Measurements from ENCODE around the gene PRDM16.

DNA sequence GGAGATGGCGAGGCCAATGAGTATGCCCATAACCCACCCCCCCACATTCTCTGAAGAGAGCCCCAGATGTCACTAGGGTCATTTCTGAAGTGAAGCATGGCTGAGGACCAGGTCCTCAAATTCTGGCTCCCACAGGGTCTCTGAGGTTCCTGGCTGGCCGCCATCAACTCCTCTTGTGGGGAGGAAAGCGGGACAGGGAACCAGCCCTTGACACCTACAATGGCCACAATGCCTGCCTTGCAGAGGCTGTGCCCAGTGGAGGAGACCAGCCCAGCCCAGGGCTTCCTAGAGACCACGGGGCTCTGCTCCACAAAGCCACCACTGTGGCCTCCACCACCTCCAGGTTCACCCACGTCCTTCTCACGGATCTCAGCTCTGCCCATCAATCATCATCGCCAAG lies 265.4 kb downstream of the PRDM16 start:
- TF ChIP-seq, protein P1, sequence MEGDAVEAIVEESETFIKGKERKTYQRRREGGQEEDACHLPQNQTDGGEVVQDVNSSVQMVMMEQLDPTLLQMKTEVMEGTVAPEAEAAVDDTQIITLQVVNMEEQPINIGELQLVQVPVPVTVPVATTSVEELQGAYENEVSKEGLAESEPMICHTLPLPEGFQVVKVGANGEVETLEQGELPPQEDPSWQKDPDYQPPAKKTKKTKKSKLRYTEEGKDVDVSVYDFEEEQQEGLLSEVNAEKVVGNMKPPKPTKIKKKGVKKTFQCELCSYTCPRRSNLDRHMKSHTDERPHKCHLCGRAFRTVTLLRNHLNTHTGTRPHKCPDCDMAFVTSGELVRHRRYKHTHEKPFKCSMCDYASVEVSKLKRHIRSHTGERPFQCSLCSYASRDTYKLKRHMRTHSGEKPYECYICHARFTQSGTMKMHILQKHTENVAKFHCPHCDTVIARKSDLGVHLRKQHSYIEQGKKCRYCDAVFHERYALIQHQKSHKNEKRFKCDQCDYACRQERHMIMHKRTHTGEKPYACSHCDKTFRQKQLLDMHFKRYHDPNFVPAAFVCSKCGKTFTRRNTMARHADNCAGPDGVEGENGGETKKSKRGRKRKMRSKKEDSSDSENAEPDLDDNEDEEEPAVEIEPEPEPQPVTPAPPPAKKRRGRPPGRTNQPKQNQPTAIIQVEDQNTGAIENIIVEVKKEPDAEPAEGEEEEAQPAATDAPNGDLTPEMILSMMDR (conservative IDR thresholded peaks at IDR 0.05; ENCODE audit: low read depth, low read length): no peak
- TF ChIP-seq EZH2 (IDR thresholded peaks at IDR 0.05; ENCODE audit: low read length, unreplicated experiment): no peak
